ENCODE measurements around the gene NDC1.
A peak's percentile ranks its signal among the peaks of the same experiment; 100 is the strongest.
"Not testable (repeated sequence)": the region's sequence is repeated elsewhere in the genome, so short reads cannot be mapped to it uniquely, and the experiment has no call there.

NDC1 gene

GRCh38 chr1:53825306-53825705 lies 12.8 kb downstream of the NDC1 start:
- no peak for DNase-seq

- peak; percentile 78 for DNase-seq
Observed at GRCh38 chr1:53822931-53823330, 15.2 kb downstream of the NDC1 start.

GRCh38 chr1:53821380-53821779 lies 16.7 kb downstream of the NDC1 start:
- DNase-seq = no peak

GRCh38 chr1:53819387-53819786 lies 18.7 kb downstream of the NDC1 start:
- no peak for DNase-seq

- DNase-seq = not testable (repeated sequence)
Observed at GRCh38 chr1:53816584-53816983, 21.5 kb downstream of the NDC1 start.

GRCh38 chr1:53815484-53815883 lies 22.6 kb downstream of the NDC1 start:
- DNase-seq = not testable (repeated sequence)

GRCh38 chr1:53811414-53811851 lies 26.7 kb downstream of the NDC1 start:
- DNase-seq = no peak

GRCh38 chr1:53810497-53810896 lies 27.6 kb downstream of the NDC1 start:
- no peak for DNase-seq

- DNase-seq = no peak
Observed at GRCh38 chr1:53810007-53810406, 28.1 kb downstream of the NDC1 start.

GRCh38 chr1:53807916-53808315 lies 30.2 kb downstream of the NDC1 start:
- no peak for DNase-seq

GRCh38 chr1:53804791-53805505 lies 33.1 kb downstream of the NDC1 start:
- no peak for DNase-seq

GRCh38 chr1:53804181-53804580 lies 33.9 kb downstream of the NDC1 start:
- no peak for DNase-seq

GRCh38 chr1:53800621-53801020 lies 37.5 kb downstream of the NDC1 start:
- DNase-seq = no peak

GRCh38 chr1:53799141-53799540 lies 39.0 kb downstream of the NDC1 start:
- DNase-seq = no peak

- no peak for DNase-seq
Observed at GRCh38 chr1:53792806-53793205, 45.3 kb downstream of the NDC1 start.

- no peak for DNase-seq
Observed at GRCh38 chr1:53787655-53788054, 50.4 kb downstream of the NDC1 start.

GRCh38 chr1:53783056-53783455 lies 55.0 kb downstream of the NDC1 start:
- DNase-seq = no peak

GRCh38 chr1:53781654-53782053 lies 56.4 kb downstream of the NDC1 start:
- no peak for DNase-seq

- DNase-seq = no peak
Observed at GRCh38 chr1:53777272-53777671, 60.8 kb downstream of the NDC1 start.

GRCh38 chr1:53771648-53772047 lies 66.4 kb downstream of the NDC1 start:
- DNase-seq = no peak

- no peak for DNase-seq
Observed at GRCh38 chr1:53769780-53770179, 68.3 kb downstream of the NDC1 start.

GRCh38 chr1:53769184-53769583 lies 68.9 kb downstream of the NDC1 start:
- DNase-seq = no peak

- no peak for DNase-seq
Observed at GRCh38 chr1:53766831-53767405, 71.2 kb downstream of the NDC1 start.

GRCh38 chr1:53766194-53766742 lies 71.8 kb downstream of the NDC1 start:
- no peak for DNase-seq

GRCh38 chr1:53765657-53766056 lies 72.4 kb downstream of the NDC1 start:
- no peak for DNase-seq
